Measurements from ENCODE around the gene DGKB. TPM values are rescaled to one million over a fixed set of nuclear protein-coding genes. Genes with fewer than 3 reads are reported as not detected.

The DGKB gene
- total and polyA plus RNA-seq, 2 donors (not counting 1 experiment from before 2014, with no cell fraction given), result 0.31 TPM; not detected in 1

- Histone ChIP-seq H3K4me1 (ENCODE audit: control insufficient read depth, extremely low read depth, insufficient read depth, low read length) (no peaks in the 10 kb centered on the region), H3K36me3 (ENCODE audit: control insufficient read depth, insufficient read depth, low read length) (no peaks in the 10 kb centered on the region), H3K4me3 (replicated peaks in 1 of 4; ENCODE audit: control extremely low read depth in 1 of 4, insufficient read depth in 1 of 4, low read depth in 3 of 4, low read length in 4 of 4) (no peak overlapping the region), H4K20me1 (ENCODE audit: control insufficient read depth, extremely low read depth, insufficient read depth, low read length) (no peaks in the 10 kb centered on the region), H3K27me3 (ENCODE audit: control insufficient read depth, insufficient read depth, low read length) (no peaks in the 10 kb centered on the region), H3K79me2 (ENCODE audit: control insufficient read depth, insufficient read depth, low read length) (no peaks in the 10 kb centered on the region), H2AFZ (ENCODE audit: low read length) (no peak overlapping the region), H3K4me2 (ENCODE audit: extremely low read depth, insufficient read depth, low read length) (no peak overlapping the region), H3K27ac (ENCODE audit: insufficient read depth, low read length) (no peak overlapping the region), H3K9ac (ENCODE audit: insufficient read depth, low read length) (no peak overlapping the region), H3K9me3 (ENCODE audit: control insufficient read depth, insufficient read depth, low read depth, low read length) (no peaks in the 10 kb centered on the region)
- no peak for DNase-seq (ENCODE audit: low read depth in 2 of 2)
- TF ChIP-seq EZH2 (IDR thresholded peaks at IDR 0.05; ENCODE audit: low read length, missing control alignments) (no peak), CTCF (conservative IDR thresholded peaks at IDR 0.05 in 1 of 2, IDR thresholded peaks at IDR 0.05 in 1 of 2; ENCODE audit: low read depth in 1 of 2, low read length in 2 of 2) (no peak)
These were observed 43.3 kb downstream of the DGKB start for GRCh38 chr7:14859267-14859666.

GRCh38 chr7:14858866-14859265, 43.7 kb downstream of the DGKB start:
- H2AFZ ChIP-seq (ENCODE audit: low read length), result no peak overlapping the region
- TF ChIP-seq CTCF (conservative IDR thresholded peaks at IDR 0.05 in 1 of 2, IDR thresholded peaks at IDR 0.05 in 1 of 2; ENCODE audit: low read depth in 1 of 2, low read length in 2 of 2), result no peak
- no peaks in the 10 kb centered on the region for H4K20me1 ChIP-seq (ENCODE audit: control insufficient read depth, extremely low read depth, insufficient read depth, low read length)
- H3K36me3 ChIP-seq (ENCODE audit: control insufficient read depth, insufficient read depth, low read length), result no peaks in the 10 kb centered on the region
- H3K27me3 ChIP-seq (ENCODE audit: control insufficient read depth, insufficient read depth, low read length), result no peaks in the 10 kb centered on the region
- DNase-seq (ENCODE audit: low read depth in 2 of 2), result no peak
- H3K79me2 ChIP-seq (ENCODE audit: control insufficient read depth, insufficient read depth, low read length), result no peaks in the 10 kb centered on the region
- no peak overlapping the region for H3K9ac ChIP-seq (ENCODE audit: insufficient read depth, low read length)
- H3K4me3 ChIP-seq (replicated peaks in 1 of 4; ENCODE audit: control extremely low read depth in 1 of 4, insufficient read depth in 1 of 4, low read depth in 3 of 4, low read length in 4 of 4), result no peak overlapping the region
- no peak overlapping the region for H3K27ac ChIP-seq (ENCODE audit: insufficient read depth, low read length)
- H3K4me1 ChIP-seq (ENCODE audit: control insufficient read depth, extremely low read depth, insufficient read depth, low read length), result no peaks in the 10 kb centered on the region
- no peak overlapping the region for H3K4me2 ChIP-seq (ENCODE audit: extremely low read depth, insufficient read depth, low read length)
- H3K9me3 ChIP-seq (ENCODE audit: control insufficient read depth, insufficient read depth, low read depth, low read length), result no peaks in the 10 kb centered on the region

- no peak for DNase-seq (ENCODE audit: low read depth in 2 of 2)
- Histone ChIP-seq H3K4me1 (ENCODE audit: control insufficient read depth, extremely low read depth, insufficient read depth, low read length) (no peaks in the 10 kb centered on the region), H4K20me1 (ENCODE audit: control insufficient read depth, extremely low read depth, insufficient read depth, low read length) (no peaks in the 10 kb centered on the region), H2AFZ (ENCODE audit: low read length) (no peak overlapping the region), H3K9ac (ENCODE audit: insufficient read depth, low read length) (no peak overlapping the region), H3K9me3 (ENCODE audit: control insufficient read depth, insufficient read depth, low read depth, low read length) (no peaks in the 10 kb centered on the region), H3K79me2 (ENCODE audit: control insufficient read depth, insufficient read depth, low read length) (no peaks in the 10 kb centered on the region), H3K4me2 (ENCODE audit: extremely low read depth, insufficient read depth, low read length) (no peak overlapping the region), H3K4me3 (replicated peaks in 1 of 4; ENCODE audit: control extremely low read depth in 1 of 4, insufficient read depth in 1 of 4, low read depth in 3 of 4, low read length in 4 of 4) (no peak overlapping the region), H3K27me3 (ENCODE audit: control insufficient read depth, insufficient read depth, low read length) (no peaks in the 10 kb centered on the region), H3K27ac (ENCODE audit: insufficient read depth, low read length) (no peak overlapping the region), H3K36me3 (ENCODE audit: control insufficient read depth, insufficient read depth, low read length) (no peaks in the 10 kb centered on the region)
- TF ChIP-seq CTCF (conservative IDR thresholded peaks at IDR 0.05 in 1 of 2, IDR thresholded peaks at IDR 0.05 in 1 of 2; ENCODE audit: low read depth in 1 of 2, low read length in 2 of 2), result no peak
- TF ChIP-seq EZH2 (IDR thresholded peaks at IDR 0.05; ENCODE audit: low read length, missing control alignments), result no peak
These were observed 44.1 kb downstream of the DGKB start for GRCh38 chr7:14858410-14858809.
